GM12891 (cell line): ENCODE measurements around the gene CENATAC.

Source experiments
- POLR2A ChIP-seq: IDR thresholded peaks from 2 replicates; pipeline ENCODE4 v1.6.1; 2011; ENCODE audit warnings: low read depth, low read length, control low read depth
- POLR2AphosphoS5 ChIP-seq: IDR thresholded peaks from 2 replicates; pipeline ENCODE4 v1.6.1; 2011; ENCODE audit warnings: low read depth, low read length, control low read depth

- no peak for TF ChIP-seq POLR2A
- no peak for TF ChIP-seq POLR2AphosphoS5
These were observed 31.5 kb downstream of the CENATAC start for GRCh38 chr11:119029340-119030028.
